GM20000 (cell line): ENCODE results near the gene WWOX.

Experiments
- DNase-seq: peaks from one replicate; pipeline ENCODE4 v3.0.0; 2012; ENCODE audit warnings: low spot score
- TF ChIP-seq, protein P1 (sequence below): IDR thresholded peaks from 2 replicates; pipeline ENCODE4 v1.5.1; 2012; ENCODE audit warnings: mild to moderate bottlenecking, control low read depth; ENCODE audit errors: extremely low read depth, missing control alignments

The WWOX gene

DNA sequence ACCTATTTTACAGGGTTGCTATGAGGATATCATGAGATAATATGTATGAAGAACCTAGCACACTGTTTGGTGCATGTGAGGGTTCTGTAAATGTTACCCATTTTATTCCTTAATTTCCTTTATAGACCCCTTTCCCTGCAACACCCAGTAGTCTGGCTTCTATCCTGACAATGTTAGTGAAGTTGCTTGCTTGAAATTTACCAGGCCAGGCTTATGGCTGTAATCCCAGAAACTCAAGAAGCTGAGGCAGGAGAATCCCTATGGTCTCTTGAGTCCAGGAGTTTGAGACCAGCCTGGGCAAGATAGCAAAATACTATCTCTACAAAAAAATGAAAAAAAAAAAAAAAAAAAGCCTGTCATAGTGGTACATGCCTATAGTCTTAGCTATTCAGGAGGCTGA is 779.1 kb downstream of the WWOX start:
- DNase-seq, result no peak

DNA sequence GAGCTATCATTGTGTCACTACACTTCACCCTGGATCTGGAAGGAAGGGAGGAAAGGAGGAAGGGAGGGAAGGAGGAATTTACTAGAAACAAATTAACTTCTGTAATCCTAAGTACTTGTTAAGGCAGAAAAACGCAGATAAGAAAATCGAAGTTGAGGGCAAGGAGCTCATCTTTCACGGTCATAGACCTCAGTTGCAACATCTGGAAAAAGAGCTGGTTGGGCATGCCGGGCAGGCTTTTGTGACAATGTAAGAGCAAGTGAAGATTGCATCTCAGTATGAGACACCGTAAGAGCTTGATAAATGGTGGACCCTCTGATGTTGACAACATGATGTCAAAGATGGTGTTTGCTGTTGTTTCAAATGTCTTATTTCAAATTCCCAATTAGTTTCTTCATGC is 779.6 kb downstream of the WWOX start:
- no peak for DNase-seq
- TF ChIP-seq, protein P1, sequence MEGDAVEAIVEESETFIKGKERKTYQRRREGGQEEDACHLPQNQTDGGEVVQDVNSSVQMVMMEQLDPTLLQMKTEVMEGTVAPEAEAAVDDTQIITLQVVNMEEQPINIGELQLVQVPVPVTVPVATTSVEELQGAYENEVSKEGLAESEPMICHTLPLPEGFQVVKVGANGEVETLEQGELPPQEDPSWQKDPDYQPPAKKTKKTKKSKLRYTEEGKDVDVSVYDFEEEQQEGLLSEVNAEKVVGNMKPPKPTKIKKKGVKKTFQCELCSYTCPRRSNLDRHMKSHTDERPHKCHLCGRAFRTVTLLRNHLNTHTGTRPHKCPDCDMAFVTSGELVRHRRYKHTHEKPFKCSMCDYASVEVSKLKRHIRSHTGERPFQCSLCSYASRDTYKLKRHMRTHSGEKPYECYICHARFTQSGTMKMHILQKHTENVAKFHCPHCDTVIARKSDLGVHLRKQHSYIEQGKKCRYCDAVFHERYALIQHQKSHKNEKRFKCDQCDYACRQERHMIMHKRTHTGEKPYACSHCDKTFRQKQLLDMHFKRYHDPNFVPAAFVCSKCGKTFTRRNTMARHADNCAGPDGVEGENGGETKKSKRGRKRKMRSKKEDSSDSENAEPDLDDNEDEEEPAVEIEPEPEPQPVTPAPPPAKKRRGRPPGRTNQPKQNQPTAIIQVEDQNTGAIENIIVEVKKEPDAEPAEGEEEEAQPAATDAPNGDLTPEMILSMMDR, result no peak

More for the DNA sequence above, 779.1 kb downstream of the WWOX start:
- TF ChIP-seq, protein P1, result no peak

DNA sequence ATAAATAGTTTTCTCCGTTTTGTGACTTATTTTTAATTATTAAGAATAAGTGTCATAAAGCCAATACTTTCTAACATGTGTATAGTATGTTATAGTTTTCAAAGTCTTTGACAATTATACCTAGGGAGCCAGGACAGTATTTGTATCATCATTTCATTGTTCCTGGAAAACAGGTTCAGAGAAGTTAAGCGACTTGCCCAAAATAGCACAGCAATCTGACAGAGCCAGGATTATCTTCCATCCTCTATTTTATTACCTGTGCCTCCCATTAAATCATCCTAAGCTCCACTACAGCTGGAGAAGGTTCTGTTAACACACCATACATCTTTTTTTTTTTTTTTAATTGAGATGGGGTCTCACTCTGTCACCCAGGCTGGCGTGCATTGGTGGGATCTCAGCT is 782.7 kb downstream of the WWOX start:
- TF ChIP-seq, protein P1, result no peak
- DNase-seq, result no peak

DNA sequence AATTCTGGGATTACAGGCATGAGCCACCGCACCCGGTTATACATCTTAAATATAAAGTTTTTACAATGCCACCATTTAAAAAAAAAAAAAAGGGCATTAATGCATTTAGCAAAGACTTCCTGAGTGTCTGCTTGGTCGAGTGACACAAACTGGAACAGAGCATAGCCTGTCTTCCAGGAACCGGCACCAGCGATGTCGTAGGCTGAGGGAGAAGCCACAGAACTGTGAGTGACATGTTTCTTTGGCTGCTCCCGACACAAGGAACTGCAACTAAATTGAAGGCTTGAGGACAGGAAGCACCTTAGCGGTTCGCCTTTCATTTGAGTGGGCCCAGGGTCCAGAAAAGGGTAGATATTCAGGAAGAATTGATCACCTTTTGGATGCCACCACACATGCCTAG is 783.3 kb downstream of the WWOX start:
- TF ChIP-seq, protein P1, result no peak
- no peak for DNase-seq

DNA sequence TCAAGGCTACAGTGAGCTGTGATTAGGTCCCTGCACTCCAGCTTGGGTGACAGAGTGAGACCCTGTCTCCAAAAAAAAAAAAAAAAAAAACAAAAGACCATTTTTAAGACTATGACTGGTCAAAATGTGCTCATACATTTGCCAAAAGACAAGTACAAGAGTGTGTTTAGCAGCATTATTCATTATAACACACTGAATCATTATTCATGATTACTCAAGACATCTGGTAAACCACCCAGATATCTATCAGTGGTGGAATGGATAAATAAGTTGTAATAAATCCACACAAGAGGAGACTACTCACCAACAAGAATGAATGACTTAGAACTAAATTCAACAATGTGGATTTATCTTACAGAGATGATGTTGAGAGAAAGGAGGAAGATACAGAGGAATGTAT is 784.8 kb downstream of the WWOX start:
- no peak for DNase-seq
- TF ChIP-seq, protein P1, result no peak

DNA sequence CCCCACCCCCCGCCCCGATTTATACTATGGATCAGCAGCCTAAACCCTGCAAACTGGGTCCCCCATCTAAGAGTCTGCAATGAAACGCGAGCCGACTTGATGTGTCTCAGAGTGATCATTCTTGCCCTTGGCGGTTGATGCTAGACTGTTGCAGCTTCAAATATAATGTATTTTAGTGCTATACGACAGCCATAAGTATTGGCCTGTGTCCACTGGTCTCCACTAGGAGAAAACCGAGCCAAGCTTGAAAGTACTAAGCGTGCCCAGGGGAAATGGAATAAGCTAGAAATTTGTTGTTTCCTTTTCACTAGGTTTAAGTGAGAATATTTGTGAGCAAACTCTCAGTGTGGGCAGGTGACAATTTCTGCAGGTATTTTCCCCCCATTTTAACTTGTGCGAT is 789.9 kb downstream of the WWOX start:
- no peak for DNase-seq
- TF ChIP-seq, protein P1, result no peak

DNA sequence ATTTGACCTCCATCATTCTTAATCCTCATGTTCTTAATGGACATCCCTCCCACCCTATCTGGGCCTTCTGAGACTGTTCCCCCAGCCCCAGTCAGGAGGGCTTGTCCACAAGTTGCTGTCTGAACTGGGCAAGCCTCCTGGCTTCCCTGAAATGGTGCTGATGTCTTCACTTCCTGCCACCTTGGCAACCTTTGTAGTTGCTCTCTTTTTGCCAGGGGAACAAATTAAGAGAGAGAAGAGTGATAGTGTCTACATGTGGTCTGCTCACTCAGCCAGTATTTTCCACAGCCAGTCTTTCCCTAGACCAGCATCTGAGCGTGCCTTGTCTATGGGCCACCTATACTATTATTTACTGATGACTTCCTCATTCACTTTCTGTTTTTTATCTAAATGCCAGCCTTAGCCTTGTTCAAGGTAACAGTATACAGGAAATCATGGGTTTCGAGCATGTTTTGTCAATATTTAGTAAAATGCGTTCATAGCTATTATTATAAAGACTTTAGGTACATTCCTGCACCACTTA is 791.0 kb downstream of the WWOX start:
- no peak for DNase-seq
- TF ChIP-seq, protein P1, result no peak
